ENCODE measurements around the gene HEPACAM2.

DNA sequence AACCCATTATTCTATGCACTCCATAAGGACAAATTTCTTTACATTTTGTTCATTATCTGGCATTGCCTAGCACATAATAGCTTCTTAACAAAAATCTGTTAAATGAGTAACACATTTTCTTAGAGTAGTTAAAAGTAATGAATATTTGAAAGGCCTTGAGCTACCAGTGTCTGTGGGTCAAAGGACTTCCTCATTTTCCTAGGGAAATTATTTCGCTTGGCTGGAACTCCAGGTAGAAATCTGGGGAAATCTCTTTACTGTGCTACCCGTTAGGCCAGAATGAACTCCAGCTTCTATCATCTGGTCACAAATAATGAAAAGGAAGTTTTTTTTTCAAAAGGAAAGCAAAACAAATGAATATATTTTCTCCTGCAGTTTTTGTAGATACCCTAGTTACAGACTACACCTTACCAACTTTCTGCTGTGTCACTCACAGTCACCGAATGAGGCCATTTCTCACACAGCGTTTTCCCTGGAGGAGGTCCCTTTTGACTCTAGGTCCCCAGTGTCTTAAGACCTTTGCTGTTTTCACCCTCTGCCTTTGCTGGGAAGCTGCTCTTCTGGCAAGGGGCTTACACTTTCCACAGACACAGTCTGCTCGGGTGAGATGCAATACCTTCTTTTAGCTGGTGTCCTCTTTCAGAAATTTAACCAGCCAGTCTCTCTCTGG is 79.7 kb downstream of the HEPACAM2 start:
- TF ChIP-seq, protein P1, sequence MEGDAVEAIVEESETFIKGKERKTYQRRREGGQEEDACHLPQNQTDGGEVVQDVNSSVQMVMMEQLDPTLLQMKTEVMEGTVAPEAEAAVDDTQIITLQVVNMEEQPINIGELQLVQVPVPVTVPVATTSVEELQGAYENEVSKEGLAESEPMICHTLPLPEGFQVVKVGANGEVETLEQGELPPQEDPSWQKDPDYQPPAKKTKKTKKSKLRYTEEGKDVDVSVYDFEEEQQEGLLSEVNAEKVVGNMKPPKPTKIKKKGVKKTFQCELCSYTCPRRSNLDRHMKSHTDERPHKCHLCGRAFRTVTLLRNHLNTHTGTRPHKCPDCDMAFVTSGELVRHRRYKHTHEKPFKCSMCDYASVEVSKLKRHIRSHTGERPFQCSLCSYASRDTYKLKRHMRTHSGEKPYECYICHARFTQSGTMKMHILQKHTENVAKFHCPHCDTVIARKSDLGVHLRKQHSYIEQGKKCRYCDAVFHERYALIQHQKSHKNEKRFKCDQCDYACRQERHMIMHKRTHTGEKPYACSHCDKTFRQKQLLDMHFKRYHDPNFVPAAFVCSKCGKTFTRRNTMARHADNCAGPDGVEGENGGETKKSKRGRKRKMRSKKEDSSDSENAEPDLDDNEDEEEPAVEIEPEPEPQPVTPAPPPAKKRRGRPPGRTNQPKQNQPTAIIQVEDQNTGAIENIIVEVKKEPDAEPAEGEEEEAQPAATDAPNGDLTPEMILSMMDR (IDR thresholded peaks at IDR 0.05): no peak
- TF ChIP-seq, protein P2, sequence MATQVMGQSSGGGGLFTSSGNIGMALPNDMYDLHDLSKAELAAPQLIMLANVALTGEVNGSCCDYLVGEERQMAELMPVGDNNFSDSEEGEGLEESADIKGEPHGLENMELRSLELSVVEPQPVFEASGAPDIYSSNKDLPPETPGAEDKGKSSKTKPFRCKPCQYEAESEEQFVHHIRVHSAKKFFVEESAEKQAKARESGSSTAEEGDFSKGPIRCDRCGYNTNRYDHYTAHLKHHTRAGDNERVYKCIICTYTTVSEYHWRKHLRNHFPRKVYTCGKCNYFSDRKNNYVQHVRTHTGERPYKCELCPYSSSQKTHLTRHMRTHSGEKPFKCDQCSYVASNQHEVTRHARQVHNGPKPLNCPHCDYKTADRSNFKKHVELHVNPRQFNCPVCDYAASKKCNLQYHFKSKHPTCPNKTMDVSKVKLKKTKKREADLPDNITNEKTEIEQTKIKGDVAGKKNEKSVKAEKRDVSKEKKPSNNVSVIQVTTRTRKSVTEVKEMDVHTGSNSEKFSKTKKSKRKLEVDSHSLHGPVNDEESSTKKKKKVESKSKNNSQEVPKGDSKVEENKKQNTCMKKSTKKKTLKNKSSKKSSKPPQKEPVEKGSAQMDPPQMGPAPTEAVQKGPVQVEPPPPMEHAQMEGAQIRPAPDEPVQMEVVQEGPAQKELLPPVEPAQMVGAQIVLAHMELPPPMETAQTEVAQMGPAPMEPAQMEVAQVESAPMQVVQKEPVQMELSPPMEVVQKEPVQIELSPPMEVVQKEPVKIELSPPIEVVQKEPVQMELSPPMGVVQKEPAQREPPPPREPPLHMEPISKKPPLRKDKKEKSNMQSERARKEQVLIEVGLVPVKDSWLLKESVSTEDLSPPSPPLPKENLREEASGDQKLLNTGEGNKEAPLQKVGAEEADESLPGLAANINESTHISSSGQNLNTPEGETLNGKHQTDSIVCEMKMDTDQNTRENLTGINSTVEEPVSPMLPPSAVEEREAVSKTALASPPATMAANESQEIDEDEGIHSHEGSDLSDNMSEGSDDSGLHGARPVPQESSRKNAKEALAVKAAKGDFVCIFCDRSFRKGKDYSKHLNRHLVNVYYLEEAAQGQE (IDR thresholded peaks at IDR 0.05; ENCODE audit: low read depth, low read length): no peak
- TF ChIP-seq RAD21 (IDR thresholded peaks at IDR 0.05; ENCODE audit: low read length) (no peak), JUND (IDR thresholded peaks at IDR 0.05) (no peak), NRF1 (IDR thresholded peaks at IDR 0.05; ENCODE audit: low read depth, low read length) (no peak), TCF12 (IDR thresholded peaks at IDR 0.05) (no peak), GATA2 (CRISPR knock-in tag; IDR thresholded peaks at IDR 0.05) (no peak), FOXM1 (IDR thresholded peaks at IDR 0.05; ENCODE audit: low read depth) (no peak), TAF1 (IDR thresholded peaks at IDR 0.05; ENCODE audit: borderline replicate concordance, low read depth, low read length) (no peak), EP300 (IDR thresholded peaks at IDR 0.05; ENCODE audit: borderline replicate concordance in 1 of 2, low read depth in 1 of 2, low read length in 1 of 2) (no peak), YY1 (IDR thresholded peaks at IDR 0.05; ENCODE audit: low read depth) (no peak), GABPA (IDR thresholded peaks at IDR 0.05; ENCODE audit: low read depth) (no peak)
- TF ChIP-seq, protein P3, sequence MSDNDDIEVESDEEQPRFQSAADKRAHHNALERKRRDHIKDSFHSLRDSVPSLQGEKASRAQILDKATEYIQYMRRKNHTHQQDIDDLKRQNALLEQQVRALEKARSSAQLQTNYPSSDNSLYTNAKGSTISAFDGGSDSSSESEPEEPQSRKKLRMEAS (IDR thresholded peaks at IDR 0.05; ENCODE audit: low read depth): no peak

All from SK-N-SH (cell line).